Central memory CD8-positive, alpha-beta T cell (primary cell): Measurements from ENCODE around the gene ANK2.

Source experiments
- ATAC-seq: fragments of 150-1000 bp; cut with Tn5 transposase; replicated peaks from 2 replicates; pipeline ENCODE4 v1.10.0; 2022; ENCODE audit warnings: mild to moderate bottlenecking, moderate FRiP score, moderate number of reproducible peaks; ENCODE audit not compliant: poor library complexity, severe bottlenecking; ENCODE audit errors: extremely low read depth
- DNase-seq, 2 donors: peaks; one replicate each; pipeline ENCODE4 v3.0.0; 2021; ENCODE audit warnings: low spot score in 2 of 2
- H3K27ac Mint-ChIP-seq: one replicate; pipeline ENCODE4 v1.8.0; 2022; ENCODE audit warnings: low read depth, mild to moderate bottlenecking, moderate library complexity, mixed read lengths
- H3K27me3 Mint-ChIP-seq: one replicate; pipeline ENCODE4 v1.8.0; 2022; ENCODE audit warnings: mixed read lengths
- H3K36me3 Mint-ChIP-seq: one replicate; pipeline ENCODE4 v1.8.0; 2022; ENCODE audit warnings: mild to moderate bottlenecking, moderate library complexity, mixed read lengths; ENCODE audit not compliant: insufficient read depth
- H3K4me1 Mint-ChIP-seq: one replicate; pipeline ENCODE4 v1.8.0; 2022; ENCODE audit warnings: mixed read lengths
- H3K4me3 Mint-ChIP-seq: one replicate; pipeline ENCODE4 v1.8.0; 2022; ENCODE audit warnings: mild to moderate bottlenecking, moderate library complexity, mixed read lengths
- H3K9me3 Mint-ChIP-seq: one replicate; pipeline ENCODE4 v1.8.0; 2022; ENCODE audit warnings: mixed read lengths

Gene ANK2

GRCh38 chr4:113080050-113080449 lies 30.6 kb downstream of the ANK2 start:
- no peak for DNase-seq

GRCh38 chr4:113080624-113081023 lies 31.2 kb downstream of the ANK2 start:
- Mint-ChIP-seq H3K9me3 (no peaks in the 10 kb centered on the region), H3K27ac (no peak overlapping the region), H3K4me1 (no peaks in the 10 kb centered on the region), H3K4me3 (no peak overlapping the region), H3K27me3 (no peaks in the 10 kb centered on the region), H3K36me3 (no peaks in the 10 kb centered on the region)
- ATAC-seq: no peak
- DNase-seq: no peak

More at GRCh38 chr4:113080050-113080449, 30.6 kb downstream of the ANK2 start:
- no peaks in the 10 kb centered on the region for H3K9me3 Mint-ChIP-seq
- no peaks in the 10 kb centered on the region for H3K27me3 Mint-ChIP-seq
- H3K36me3 Mint-ChIP-seq: no peaks in the 10 kb centered on the region
- no peak overlapping the region for H3K4me3 Mint-ChIP-seq
- H3K27ac Mint-ChIP-seq: no peak overlapping the region
- no peaks in the 10 kb centered on the region for H3K4me1 Mint-ChIP-seq
- no peak for ATAC-seq

- no peaks in the 10 kb centered on the region for H3K36me3 Mint-ChIP-seq
- H3K27ac Mint-ChIP-seq: no peak overlapping the region
- no peak overlapping the region for H3K4me3 Mint-ChIP-seq
- no peak for ATAC-seq
- no peaks in the 10 kb centered on the region for H3K4me1 Mint-ChIP-seq
- no peaks in the 10 kb centered on the region for H3K27me3 Mint-ChIP-seq
- DNase-seq: no peak
- H3K9me3 Mint-ChIP-seq: no peaks in the 10 kb centered on the region
These were observed 33.9 kb downstream of the ANK2 start for GRCh38 chr4:113083346-113083745.

GRCh38 chr4:113086172-113086695 lies 36.8 kb downstream of the ANK2 start:
- no peak overlapping the region for H3K27ac Mint-ChIP-seq
- no peaks in the 10 kb centered on the region for H3K4me1 Mint-ChIP-seq
- no peaks in the 10 kb centered on the region for H3K36me3 Mint-ChIP-seq
- no peak overlapping the region for H3K4me3 Mint-ChIP-seq
- H3K27me3 Mint-ChIP-seq: no peaks in the 10 kb centered on the region
- ATAC-seq (no peak), DNase-seq (no peak)
- no peaks in the 10 kb centered on the region for H3K9me3 Mint-ChIP-seq

GRCh38 chr4:113088050-113088449 lies 38.6 kb downstream of the ANK2 start:
- Mint-ChIP-seq H3K4me3 (no peak overlapping the region), H3K36me3 (no peaks in the 10 kb centered on the region), H3K27me3 (no peaks in the 10 kb centered on the region), H3K4me1 (no peaks in the 10 kb centered on the region), H3K9me3 (no peaks in the 10 kb centered on the region), H3K27ac (no peak overlapping the region)
- no peak for ATAC-seq
- no peak for DNase-seq

GRCh38 chr4:113090954-113091353 lies 41.5 kb downstream of the ANK2 start:
- no peaks in the 10 kb centered on the region for H3K27me3 Mint-ChIP-seq
- no peak for ATAC-seq
- H3K4me1 Mint-ChIP-seq: no peaks in the 10 kb centered on the region
- no peak overlapping the region for H3K4me3 Mint-ChIP-seq
- H3K27ac Mint-ChIP-seq: no peak overlapping the region
- H3K9me3 Mint-ChIP-seq: no peaks in the 10 kb centered on the region
- H3K36me3 Mint-ChIP-seq: no peaks in the 10 kb centered on the region
- no peak for DNase-seq

- H3K4me3 Mint-ChIP-seq: no peak overlapping the region
- no peaks in the 10 kb centered on the region for H3K4me1 Mint-ChIP-seq
- H3K9me3 Mint-ChIP-seq: no peaks in the 10 kb centered on the region
- ATAC-seq: no peak
- no peaks in the 10 kb centered on the region for H3K36me3 Mint-ChIP-seq
- H3K27me3 Mint-ChIP-seq: no peaks in the 10 kb centered on the region
- no peak overlapping the region for H3K27ac Mint-ChIP-seq
- DNase-seq: no peak
These were observed 44.9 kb downstream of the ANK2 start for GRCh38 chr4:113094331-113094730.

- no peak for DNase-seq
- Mint-ChIP-seq H3K9me3 (no peaks in the 10 kb centered on the region), H3K27me3 (no peaks in the 10 kb centered on the region), H3K36me3 (no peaks in the 10 kb centered on the region), H3K4me1 (no peaks in the 10 kb centered on the region), H3K27ac (no peak overlapping the region), H3K4me3 (no peak overlapping the region)
- no peak for ATAC-seq
These were observed 45.3 kb downstream of the ANK2 start for GRCh38 chr4:113094802-113095201.

GRCh38 chr4:113101669-113102068 lies 52.2 kb downstream of the ANK2 start:
- no peak overlapping the region for H3K27ac Mint-ChIP-seq
- no peak for DNase-seq
- no peaks in the 10 kb centered on the region for H3K27me3 Mint-ChIP-seq
- H3K9me3 Mint-ChIP-seq: no peaks in the 10 kb centered on the region
- H3K4me1 Mint-ChIP-seq: no peaks in the 10 kb centered on the region
- H3K4me3 Mint-ChIP-seq: no peak overlapping the region
- ATAC-seq: no peak
- H3K36me3 Mint-ChIP-seq: no peaks in the 10 kb centered on the region

- ATAC-seq (no peak), DNase-seq (no peak)
- no peak overlapping the region for H3K27ac Mint-ChIP-seq
- no peaks in the 10 kb centered on the region for H3K4me1 Mint-ChIP-seq
- no peaks in the 10 kb centered on the region for H3K9me3 Mint-ChIP-seq
- H3K27me3 Mint-ChIP-seq: no peaks in the 10 kb centered on the region
- no peaks in the 10 kb centered on the region for H3K36me3 Mint-ChIP-seq
- no peak overlapping the region for H3K4me3 Mint-ChIP-seq
These were observed 54.1 kb downstream of the ANK2 start for GRCh38 chr4:113103556-113103955.

- ATAC-seq (no peak), DNase-seq (no peak)
- no peaks in the 10 kb centered on the region for H3K4me1 Mint-ChIP-seq
- no peak overlapping the region for H3K4me3 Mint-ChIP-seq
- no peaks in the 10 kb centered on the region for H3K27me3 Mint-ChIP-seq
- no peak overlapping the region for H3K27ac Mint-ChIP-seq
- H3K9me3 Mint-ChIP-seq: no peaks in the 10 kb centered on the region
- H3K36me3 Mint-ChIP-seq: no peaks in the 10 kb centered on the region
These were observed 56.7 kb downstream of the ANK2 start for GRCh38 chr4:113106108-113106507.

- H3K27ac Mint-ChIP-seq: no peak overlapping the region
- ATAC-seq: no peak
These were observed 59.8 kb downstream of the ANK2 start for GRCh38 chr4:113109106-113109718.

GRCh38 chr4:113112338-113112978 lies 63.0 kb downstream of the ANK2 start:
- H3K27ac Mint-ChIP-seq: no peak overlapping the region
- ATAC-seq (no peak), DNase-seq (no peak)
- H3K36me3 Mint-ChIP-seq: no peaks in the 10 kb centered on the region
- H3K4me1 Mint-ChIP-seq: no peaks in the 10 kb centered on the region
- no peaks in the 10 kb centered on the region for H3K27me3 Mint-ChIP-seq
- H3K9me3 Mint-ChIP-seq: no peaks in the 10 kb centered on the region
- no peak overlapping the region for H3K4me3 Mint-ChIP-seq

More at GRCh38 chr4:113109106-113109718, 59.8 kb downstream of the ANK2 start:
- Mint-ChIP-seq H3K36me3 (no peaks in the 10 kb centered on the region), H3K4me1 (no peaks in the 10 kb centered on the region), H3K27me3 (no peaks in the 10 kb centered on the region), H3K4me3 (no peak overlapping the region), H3K9me3 (no peaks in the 10 kb centered on the region)
- no peak for DNase-seq
